ENCODE results near the gene OGT. TPM values are rescaled to one million over a fixed set of nuclear protein-coding genes. Genes with fewer than 3 reads are reported as not detected.

The OGT gene
- total RNA-seq, 1 experiment from 2014 or later: 143 TPM

DNA sequence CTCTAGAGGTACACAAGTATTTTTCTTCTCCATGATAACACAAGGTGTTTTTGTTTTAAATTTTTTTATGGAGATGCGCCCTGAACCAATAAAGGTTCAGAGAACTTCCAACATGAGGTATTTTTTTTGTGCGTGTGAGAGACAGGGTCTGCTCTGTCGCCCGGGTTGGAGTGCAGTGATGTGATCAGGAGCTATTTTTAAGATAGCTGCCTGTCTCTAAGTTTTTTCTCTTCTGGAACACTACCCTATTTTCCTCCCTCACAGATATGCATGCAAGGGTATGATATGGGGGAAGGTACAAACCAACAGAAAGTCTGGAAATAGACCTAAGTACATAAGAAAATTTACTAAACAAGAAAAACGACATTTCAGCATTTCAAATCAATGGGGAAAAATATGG, 48.3 kb downstream of the OGT start:
- no peak for DNase-seq (ENCODE audit: low read depth, low spot score)
- TF ChIP-seq SP1 (IDR thresholded peaks at IDR 0.05; ENCODE audit: low read depth): no peak
- TF ChIP-seq JUND (IDR thresholded peaks at IDR 0.05): no peak
- no peak for TF ChIP-seq YY1 (IDR thresholded peaks at IDR 0.05; ENCODE audit: extremely low read depth, insufficient replicate concordance, low read depth, low read length)
- TF ChIP-seq SRF (IDR thresholded peaks at IDR 0.05; ENCODE audit: low read depth): no peak
- TF ChIP-seq, protein P1, sequence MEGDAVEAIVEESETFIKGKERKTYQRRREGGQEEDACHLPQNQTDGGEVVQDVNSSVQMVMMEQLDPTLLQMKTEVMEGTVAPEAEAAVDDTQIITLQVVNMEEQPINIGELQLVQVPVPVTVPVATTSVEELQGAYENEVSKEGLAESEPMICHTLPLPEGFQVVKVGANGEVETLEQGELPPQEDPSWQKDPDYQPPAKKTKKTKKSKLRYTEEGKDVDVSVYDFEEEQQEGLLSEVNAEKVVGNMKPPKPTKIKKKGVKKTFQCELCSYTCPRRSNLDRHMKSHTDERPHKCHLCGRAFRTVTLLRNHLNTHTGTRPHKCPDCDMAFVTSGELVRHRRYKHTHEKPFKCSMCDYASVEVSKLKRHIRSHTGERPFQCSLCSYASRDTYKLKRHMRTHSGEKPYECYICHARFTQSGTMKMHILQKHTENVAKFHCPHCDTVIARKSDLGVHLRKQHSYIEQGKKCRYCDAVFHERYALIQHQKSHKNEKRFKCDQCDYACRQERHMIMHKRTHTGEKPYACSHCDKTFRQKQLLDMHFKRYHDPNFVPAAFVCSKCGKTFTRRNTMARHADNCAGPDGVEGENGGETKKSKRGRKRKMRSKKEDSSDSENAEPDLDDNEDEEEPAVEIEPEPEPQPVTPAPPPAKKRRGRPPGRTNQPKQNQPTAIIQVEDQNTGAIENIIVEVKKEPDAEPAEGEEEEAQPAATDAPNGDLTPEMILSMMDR (IDR thresholded peaks at IDR 0.05 in 2 of 3, conservative IDR thresholded peaks at IDR 0.05 in 1 of 3; ENCODE audit: borderline replicate concordance in 1 of 3, insufficient read depth in 1 of 3, low read depth in 2 of 3, low read length in 2 of 3): no peak
- TF ChIP-seq ZFX (IDR thresholded peaks at IDR 0.05): no peak
- no peak for TF ChIP-seq EGR1 (IDR thresholded peaks at IDR 0.05; ENCODE audit: low read depth)
- TF ChIP-seq, protein P2, sequence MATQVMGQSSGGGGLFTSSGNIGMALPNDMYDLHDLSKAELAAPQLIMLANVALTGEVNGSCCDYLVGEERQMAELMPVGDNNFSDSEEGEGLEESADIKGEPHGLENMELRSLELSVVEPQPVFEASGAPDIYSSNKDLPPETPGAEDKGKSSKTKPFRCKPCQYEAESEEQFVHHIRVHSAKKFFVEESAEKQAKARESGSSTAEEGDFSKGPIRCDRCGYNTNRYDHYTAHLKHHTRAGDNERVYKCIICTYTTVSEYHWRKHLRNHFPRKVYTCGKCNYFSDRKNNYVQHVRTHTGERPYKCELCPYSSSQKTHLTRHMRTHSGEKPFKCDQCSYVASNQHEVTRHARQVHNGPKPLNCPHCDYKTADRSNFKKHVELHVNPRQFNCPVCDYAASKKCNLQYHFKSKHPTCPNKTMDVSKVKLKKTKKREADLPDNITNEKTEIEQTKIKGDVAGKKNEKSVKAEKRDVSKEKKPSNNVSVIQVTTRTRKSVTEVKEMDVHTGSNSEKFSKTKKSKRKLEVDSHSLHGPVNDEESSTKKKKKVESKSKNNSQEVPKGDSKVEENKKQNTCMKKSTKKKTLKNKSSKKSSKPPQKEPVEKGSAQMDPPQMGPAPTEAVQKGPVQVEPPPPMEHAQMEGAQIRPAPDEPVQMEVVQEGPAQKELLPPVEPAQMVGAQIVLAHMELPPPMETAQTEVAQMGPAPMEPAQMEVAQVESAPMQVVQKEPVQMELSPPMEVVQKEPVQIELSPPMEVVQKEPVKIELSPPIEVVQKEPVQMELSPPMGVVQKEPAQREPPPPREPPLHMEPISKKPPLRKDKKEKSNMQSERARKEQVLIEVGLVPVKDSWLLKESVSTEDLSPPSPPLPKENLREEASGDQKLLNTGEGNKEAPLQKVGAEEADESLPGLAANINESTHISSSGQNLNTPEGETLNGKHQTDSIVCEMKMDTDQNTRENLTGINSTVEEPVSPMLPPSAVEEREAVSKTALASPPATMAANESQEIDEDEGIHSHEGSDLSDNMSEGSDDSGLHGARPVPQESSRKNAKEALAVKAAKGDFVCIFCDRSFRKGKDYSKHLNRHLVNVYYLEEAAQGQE (IDR thresholded peaks at IDR 0.05; ENCODE audit: low read depth): no peak
- TF ChIP-seq TCF7L2 (IDR thresholded peaks at IDR 0.05; ENCODE audit: borderline replicate concordance, extremely low read depth, insufficient read depth, insufficient read length): no peak
- TF ChIP-seq FOSL1 (IDR thresholded peaks at IDR 0.05; ENCODE audit: low read depth): no peak
- TF ChIP-seq EZH2 (IDR thresholded peaks at IDR 0.05): no peak
- TF ChIP-seq CEBPB (IDR thresholded peaks at IDR 0.05; ENCODE audit: low read depth): no peak
- TF ChIP-seq POLR2AphosphoS5 (IDR thresholded peaks at IDR 0.05; ENCODE audit: low read depth, low read length): no peak
- TF ChIP-seq, protein P3, sequence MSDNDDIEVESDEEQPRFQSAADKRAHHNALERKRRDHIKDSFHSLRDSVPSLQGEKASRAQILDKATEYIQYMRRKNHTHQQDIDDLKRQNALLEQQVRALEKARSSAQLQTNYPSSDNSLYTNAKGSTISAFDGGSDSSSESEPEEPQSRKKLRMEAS (IDR thresholded peaks at IDR 0.05): no peak
- TF ChIP-seq POLR2A (IDR thresholded peaks at IDR 0.05; ENCODE audit: borderline replicate concordance, extremely low read depth, insufficient read depth, insufficient read length): no peak
- no peak for TF ChIP-seq EZH2phosphoT487 (IDR thresholded peaks at IDR 0.05; ENCODE audit: borderline replicate concordance)
- no peak for TF ChIP-seq CBX3 (IDR thresholded peaks at IDR 0.05; ENCODE audit: low read depth)
- H3K27ac ChIP-seq (ENCODE audit: low read depth, low read length): no peak overlapping the region
- H3K9me3 ChIP-seq (ENCODE audit: control insufficient read depth in 1 of 2, insufficient read depth in 1 of 2, low read depth in 1 of 2, low read length in 2 of 2): no peaks in the 10 kb centered on the region
- no peaks in the 10 kb centered on the region for H3K79me2 ChIP-seq (ENCODE audit: insufficient read depth, low read length)
- H3K36me3 ChIP-seq (ENCODE audit: control insufficient read depth in 1 of 2, insufficient read depth in 2 of 2, low read length in 2 of 2): no peaks in the 10 kb centered on the region; a peak in 1 of 4 replicates
- no peak overlapping the region for H2AFZ ChIP-seq (ENCODE audit: low read depth, low read length, poor library complexity, severe bottlenecking)
- no peaks in the 10 kb centered on the region for H4K20me1 ChIP-seq (ENCODE audit: insufficient read depth)
- RAD21 ChIA-PET (ENCODE audit: low non-redundant PET in 1 of 2, low total read pairs in 2 of 2, uncharacterized antibody in 2 of 2, unreplicated experiment in 2 of 2): no interaction called here
- H3K4me1 ChIP-seq (ENCODE audit: control insufficient read depth in 1 of 2, insufficient read depth in 2 of 2, low read length in 2 of 2): no peaks in the 10 kb centered on the region
- H3K27me3 ChIP-seq (ENCODE audit: insufficient read depth, low read length): no peaks in the 10 kb centered on the region
- no peak overlapping the region for H3K4me2 ChIP-seq (ENCODE audit: low read length)
- no peak overlapping the region for H3K9ac ChIP-seq (ENCODE audit: low read length)
- ATAC-seq: no peak
- no peak overlapping the region for H3K4me3 ChIP-seq (replicated peaks in 1 of 2; ENCODE audit: low read depth in 1 of 2, low read length in 2 of 2)
- CTCF ChIA-PET: no interaction called here
- intact Hi-C loops (cut with micrococcal nuclease): no loop called here
- H3K9me2 ChIP-seq (ENCODE audit: insufficient read depth): no peaks in the 10 kb centered on the region
- BruUV-seq (replicated peaks): no TSS peak
- POLR2A ChIA-PET: no interaction called here

Measured in HCT116 (cell line).